Ovary (tissue), 3 donors: Measurements from ENCODE around the gene KIF26A.

Experiments
- CTCF ChIP-seq, 3 donors: fragments of 450-650 bp in 2 of 3; fragments of 200-600 bp in 1 of 3; IDR thresholded peaks; one replicate each; pipeline versions ENCODE4 v1.5.1 to v1.8.0; 2016 to 2022; ENCODE audit warnings: antibody characterized with exemption in 3 of 3, mild to moderate bottlenecking in 1 of 3
- POLR2A ChIP-seq: fragments of 450-650 bp; IDR thresholded peaks from one replicate; pipeline ENCODE4 v1.6.1; 2017; ENCODE audit warnings: antibody characterized with exemption, mild to moderate bottlenecking, moderate library complexity
- donor health status: DM: no; HTN: no; CAD: no.

GRCh38 chr14:104139460-104140212, 1.2 kb downstream of the KIF26A start:
- TF ChIP-seq CTCF (IDR thresholded peaks at IDR 0.05) (no peak), POLR2A (no peak)
